ENCODE measurements around the gene PTPRK.

PTPRK gene

GRCh38 chr6:128239146-128239545, 281.3 kb downstream of the PTPRK start:
- no peak for DNase-seq

GRCh38 chr6:128238225-128238624, 282.2 kb downstream of the PTPRK start:
- no peak for DNase-seq

- DNase-seq, result no peak
These were observed 284.8 kb downstream of the PTPRK start for GRCh38 chr6:128235556-128235955.

DNA sequence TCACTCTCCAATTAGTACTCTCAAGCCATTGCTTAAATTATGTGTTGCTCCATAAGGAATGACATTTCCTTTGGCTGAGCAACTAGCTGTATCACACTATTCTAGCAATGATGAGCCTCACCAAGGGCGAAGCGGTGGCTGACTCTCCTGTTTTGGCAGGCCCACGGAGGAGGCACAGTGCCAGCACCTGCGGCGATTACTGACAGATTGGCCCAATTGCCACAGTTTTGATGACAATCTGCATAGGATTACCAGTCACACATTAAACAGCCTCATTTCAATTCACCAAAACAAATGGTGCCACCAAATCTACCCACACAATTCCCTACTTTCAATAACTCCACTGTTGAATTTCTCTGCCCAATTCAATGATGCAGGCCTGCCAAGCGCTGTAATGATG, 286.9 kb downstream of the PTPRK start:
- no peak for DNase-seq

- DNase-seq, result no peak
These were observed 290.0 kb downstream of the PTPRK start for GRCh38 chr6:128230267-128230989.

DNA sequence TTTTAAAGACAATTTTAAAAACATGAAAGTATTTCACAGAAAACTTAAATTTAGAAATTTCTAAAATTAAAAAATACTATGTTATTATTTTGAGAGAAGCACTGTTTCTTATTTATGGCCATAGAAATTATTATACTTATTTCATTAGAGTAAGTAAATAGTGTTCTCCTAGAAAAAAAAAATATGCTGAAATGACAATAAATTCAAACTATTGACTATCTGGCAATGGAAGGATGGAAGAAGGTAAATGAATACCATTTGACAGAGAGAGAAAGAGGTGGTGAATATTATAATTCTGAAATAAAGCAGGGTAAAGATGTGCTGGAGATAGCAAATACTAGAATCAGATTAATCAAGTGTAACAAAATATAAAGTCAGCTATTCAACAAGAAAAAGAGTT, 294.8 kb downstream of the PTPRK start:
- DNase-seq, result no peak

DNA sequence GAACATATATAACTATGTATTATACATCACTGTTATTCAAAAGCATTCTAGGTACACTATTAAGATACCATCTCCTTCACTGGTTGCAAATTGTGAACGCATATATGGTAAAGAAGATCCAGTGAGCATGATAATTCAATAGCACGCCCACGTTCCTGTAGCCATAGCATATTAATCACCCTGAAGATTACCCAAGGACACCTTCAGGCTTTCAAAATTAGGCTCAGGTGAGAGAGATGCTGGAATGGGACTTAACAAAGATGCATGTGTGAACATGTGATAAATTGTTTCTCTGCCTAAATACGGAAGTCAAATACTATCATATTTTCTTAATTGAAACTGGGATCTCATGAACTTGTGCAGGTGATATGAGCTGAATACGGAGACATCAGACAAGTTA, 303.5 kb downstream of the PTPRK start:
- DNase-seq, result no peak

GRCh38 chr6:128209771-128210170, 310.6 kb downstream of the PTPRK start:
- no peak for DNase-seq

GRCh38 chr6:128208851-128209580, 311.4 kb downstream of the PTPRK start:
- DNase-seq, result no peak

- no peak for DNase-seq
These were observed 312.3 kb downstream of the PTPRK start for GRCh38 chr6:128208078-128208477.

- DNase-seq, result no peak
These were observed 313.6 kb downstream of the PTPRK start for GRCh38 chr6:128206610-128207426.

- DNase-seq, result no peak
These were observed 315.8 kb downstream of the PTPRK start for GRCh38 chr6:128204616-128205015.

DNA sequence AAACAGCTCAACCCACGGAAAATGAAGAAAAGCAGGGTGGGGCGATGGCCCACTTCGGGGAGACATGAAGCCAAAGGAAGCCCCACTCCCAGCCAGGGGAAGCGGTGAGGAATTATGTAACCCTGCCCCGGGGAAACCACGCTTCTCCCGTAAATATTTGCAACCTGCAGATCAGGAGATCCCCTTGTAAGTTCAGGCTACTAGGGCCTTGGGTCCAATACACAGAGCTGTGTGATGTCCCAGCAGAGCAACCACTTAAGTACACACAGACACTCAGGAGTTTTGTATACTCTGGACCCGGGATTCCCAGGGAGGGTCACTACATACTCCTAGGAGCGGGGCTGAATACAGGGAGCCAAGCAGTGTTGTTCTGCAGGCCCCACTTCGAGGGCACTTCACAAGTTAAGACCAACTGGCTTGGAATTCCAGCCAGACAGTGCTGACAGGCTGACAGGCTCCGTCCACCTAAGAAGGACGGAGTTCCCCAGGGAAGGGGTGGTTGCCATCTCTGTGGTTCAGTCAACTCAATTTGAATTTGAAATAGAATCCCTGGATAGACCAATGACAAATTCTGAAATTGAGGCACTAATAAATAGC, 318.1 kb downstream of the PTPRK start:
- no peak for DNase-seq

GRCh38 chr6:128200789-128201188, 319.6 kb downstream of the PTPRK start:
- DNase-seq, result no peak

GRCh38 chr6:128199461-128199860, 320.9 kb downstream of the PTPRK start:
- no peak for DNase-seq

DNA sequence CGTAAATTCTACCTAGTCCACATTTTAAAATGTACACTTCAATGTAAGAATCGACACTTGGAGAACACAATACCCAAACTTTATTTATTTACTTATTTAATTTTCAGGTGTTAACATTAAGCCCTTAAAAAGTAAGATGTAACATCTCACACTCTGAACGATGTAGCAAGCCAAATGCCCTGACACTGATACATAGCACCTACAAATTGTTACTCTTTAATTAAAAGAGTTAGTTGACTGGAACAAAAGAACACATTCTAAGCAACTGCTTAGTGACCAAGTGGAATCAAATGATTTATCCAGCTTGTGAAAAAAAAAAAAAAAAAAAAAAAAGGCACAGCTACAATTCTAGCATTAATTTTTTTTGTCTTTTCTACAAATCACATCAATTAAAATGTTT, 327.4 kb downstream of the PTPRK start:
- no peak for DNase-seq

GRCh38 chr6:128188678-128189077, 331.7 kb downstream of the PTPRK start:
- no peak for DNase-seq

GRCh38 chr6:128186729-128187128, 333.7 kb downstream of the PTPRK start:
- DNase-seq, result no peak

DNA sequence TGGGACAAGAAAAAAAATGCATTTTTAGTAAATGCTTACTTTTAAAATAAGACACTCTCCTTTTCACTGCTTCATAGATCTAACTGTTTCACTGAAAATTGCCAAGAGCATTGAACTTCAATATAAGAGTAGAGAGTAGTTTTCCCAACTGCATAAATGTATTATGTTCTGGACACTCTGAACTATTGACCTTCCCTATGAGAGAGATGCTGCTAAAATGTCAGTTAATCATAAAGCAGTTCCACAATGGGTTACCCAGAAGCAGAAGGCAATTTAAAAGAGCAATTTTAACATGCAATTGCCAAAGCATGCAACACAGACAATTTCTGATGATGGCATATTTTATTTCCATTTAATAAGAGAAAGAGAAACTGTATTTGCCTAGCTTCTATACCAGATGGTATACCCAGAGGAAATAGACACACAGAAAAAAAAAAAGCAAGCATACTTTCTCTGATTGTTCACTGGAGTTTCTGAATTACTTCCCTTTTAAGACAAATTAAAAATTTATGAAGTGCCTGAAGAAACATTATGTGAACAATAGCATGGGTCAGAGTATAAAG, 340.4 kb downstream of the PTPRK start:
- DNase-seq, result no peak

DNA sequence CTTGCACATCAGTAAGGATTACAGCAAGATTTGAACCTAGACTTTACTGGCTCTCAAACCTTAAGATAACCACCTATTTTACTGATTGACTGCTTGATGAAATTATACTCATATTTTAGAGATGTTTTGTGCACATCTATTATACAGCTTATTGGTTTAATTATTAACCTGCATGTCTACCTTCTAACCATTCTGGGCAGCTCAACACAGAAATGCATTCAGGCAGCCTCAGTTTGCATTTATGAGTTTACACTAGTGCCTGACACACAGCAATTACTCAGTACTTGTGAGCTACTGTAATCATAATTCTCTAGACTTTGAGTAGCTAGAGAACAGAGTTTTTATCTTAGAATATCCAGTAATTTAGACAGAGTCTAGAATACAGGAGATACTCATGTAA, 345.7 kb downstream of the PTPRK start:
- no peak for DNase-seq

- DNase-seq, result no peak
These were observed 347.4 kb downstream of the PTPRK start for GRCh38 chr6:128172752-128173682.

- no peak for DNase-seq
These were observed 348.3 kb downstream of the PTPRK start for GRCh38 chr6:128172081-128172480.

Data from cortex of kidney (tissue), 1 donor.